Forelimb muscle (tissue), 1 donor: Measurements from ENCODE around the gene GOLGA8H. TPM values are rescaled to one million over a fixed set of nuclear protein-coding genes. Genes with fewer than 3 reads are reported as not detected.
"Not testable (repeated sequence)": the region's sequence is repeated elsewhere in the genome, so short reads cannot be mapped to it uniquely, and the experiment has no call there.

Experiments used
- DNase-seq: peaks from one replicate; pipeline ENCODE4 v3.0.0-alpha.2; 2013; ENCODE audit warnings: low read depth
- polyA plus RNA-seq: library from polyadenylated mRNA; unstranded; fragments of 120-200 nt; gene quantifications from one replicate; pipeline ENCODE4 v1.2.1, GENCODE V29; 2013; ENCODE audit not compliant: insufficient read length

GOLGA8H gene
- 0.81 TPM for polyA plus RNA-seq

GRCh38 chr15:30603796-30604195 is at the start of gene GOLGA8H:
GOLGA8H (plus strand) TSS chr15:30604028; CDS start chr15:30604126, 98 bp downstream.
- not testable (repeated sequence) for DNase-seq

- DNase-seq: not testable (repeated sequence)
These were observed 36.9 kb upstream of the GOLGA8H start for GRCh38 chr15:30566949-30567348.

- DNase-seq: not testable (repeated sequence)
These were observed 30.8 kb upstream of the GOLGA8H start for GRCh38 chr15:30573012-30573491.

GRCh38 chr15:30579394-30579970 is 24.3 kb upstream of the GOLGA8H start:
- DNase-seq: not testable (repeated sequence)

DNA sequence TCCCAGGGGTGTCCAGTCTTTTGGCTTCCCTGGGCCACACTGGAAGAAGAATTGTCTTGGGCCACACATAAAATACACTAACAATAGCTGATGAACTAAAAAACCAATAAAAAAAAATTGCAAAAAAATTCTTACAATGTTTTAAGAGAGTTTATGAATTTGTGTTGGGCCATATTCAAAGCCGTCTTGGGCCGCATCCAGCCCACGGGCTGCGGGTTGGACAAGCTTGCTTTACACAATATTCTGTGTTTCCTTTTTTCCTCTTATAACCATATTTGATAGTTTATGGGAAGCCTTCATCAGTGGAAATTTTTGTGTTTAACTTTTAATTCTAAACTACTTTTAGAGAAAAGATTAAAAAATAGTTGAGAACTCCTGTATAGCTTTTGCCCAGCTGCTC is 23.1 kb upstream of the GOLGA8H start:
- DNase-seq: not testable (repeated sequence)

GRCh38 chr15:30598953-30599352 is 4.9 kb upstream of the GOLGA8H start:
- DNase-seq: not testable (repeated sequence)

- not testable (repeated sequence) for DNase-seq
These were observed 8.4 kb downstream of the GOLGA8H start for GRCh38 chr15:30612271-30612670.

GRCh38 chr15:30621342-30621741 is 17.5 kb downstream of the GOLGA8H start:
- not testable (repeated sequence) for DNase-seq

- DNase-seq: peak; percentile 99
These were observed 21.8 kb downstream of the GOLGA8H start, which contains the start of gene ARHGAP11B for GRCh38 chr15:30625436-30626193. ARHGAP11B (plus strand) TSS chr15:30626128.

- not testable (repeated sequence) for DNase-seq
These were observed 22.4 kb downstream of the GOLGA8H start for GRCh38 chr15:30626194-30626565.

DNA sequence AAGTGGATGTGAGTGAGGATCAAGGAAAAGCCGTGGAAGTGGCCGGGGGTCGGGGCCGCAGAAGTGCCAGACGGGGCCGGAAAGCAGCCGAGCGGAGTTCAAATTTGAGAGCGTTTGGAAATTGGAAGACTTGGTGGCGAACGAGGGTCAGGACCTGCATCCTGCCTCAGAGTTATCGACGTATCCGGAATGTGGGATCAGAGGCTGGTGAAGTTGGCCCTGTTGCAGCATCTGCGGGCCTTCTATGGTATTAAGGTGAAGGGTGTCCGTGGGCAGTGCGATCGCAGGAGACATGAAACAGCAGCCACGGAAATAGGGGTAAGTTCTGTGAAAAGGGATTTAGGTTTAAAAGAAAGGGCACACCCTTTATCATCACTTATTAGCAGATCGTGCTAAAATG is 22.8 kb downstream of the GOLGA8H start:
- DNase-seq: not testable (repeated sequence)

GRCh38 chr15:30650012-30650929 is 46.4 kb downstream of the GOLGA8H start:
- DNase-seq: no peak

- DNase-seq: not testable (repeated sequence)
These were observed 57.3 kb downstream of the GOLGA8H start for GRCh38 chr15:30661154-30661553.

Other genes starting within 250 kb of the GOLGA8H start
- gene CHRFAM7A, start 210.5 kb upstream of the GOLGA8H start, polyA plus RNA-seq: 2.3 TPM
- gene GOLGA8R, start 189.8 kb upstream of the GOLGA8H start, polyA plus RNA-seq: 9.1 TPM
- gene GOLGA8Q, start 52.0 kb upstream of the GOLGA8H start, polyA plus RNA-seq: 2.0 TPM